ENCODE measurements around the gene KIF14. TPM values are rescaled to one million over a fixed set of nuclear protein-coding genes. Genes with fewer than 3 reads are reported as not detected.

The KIF14 gene
- 1.3 and 1.4 TPM in 2 replicates for total RNA-seq

GRCh38 chr1:200620273-200621131, at the start of gene KIF14:
TSS of gene KIF14 (minus strand) at chr1:200620751. CDS start at chr1:200618723, 2,028 bp downstream.

DNA sequence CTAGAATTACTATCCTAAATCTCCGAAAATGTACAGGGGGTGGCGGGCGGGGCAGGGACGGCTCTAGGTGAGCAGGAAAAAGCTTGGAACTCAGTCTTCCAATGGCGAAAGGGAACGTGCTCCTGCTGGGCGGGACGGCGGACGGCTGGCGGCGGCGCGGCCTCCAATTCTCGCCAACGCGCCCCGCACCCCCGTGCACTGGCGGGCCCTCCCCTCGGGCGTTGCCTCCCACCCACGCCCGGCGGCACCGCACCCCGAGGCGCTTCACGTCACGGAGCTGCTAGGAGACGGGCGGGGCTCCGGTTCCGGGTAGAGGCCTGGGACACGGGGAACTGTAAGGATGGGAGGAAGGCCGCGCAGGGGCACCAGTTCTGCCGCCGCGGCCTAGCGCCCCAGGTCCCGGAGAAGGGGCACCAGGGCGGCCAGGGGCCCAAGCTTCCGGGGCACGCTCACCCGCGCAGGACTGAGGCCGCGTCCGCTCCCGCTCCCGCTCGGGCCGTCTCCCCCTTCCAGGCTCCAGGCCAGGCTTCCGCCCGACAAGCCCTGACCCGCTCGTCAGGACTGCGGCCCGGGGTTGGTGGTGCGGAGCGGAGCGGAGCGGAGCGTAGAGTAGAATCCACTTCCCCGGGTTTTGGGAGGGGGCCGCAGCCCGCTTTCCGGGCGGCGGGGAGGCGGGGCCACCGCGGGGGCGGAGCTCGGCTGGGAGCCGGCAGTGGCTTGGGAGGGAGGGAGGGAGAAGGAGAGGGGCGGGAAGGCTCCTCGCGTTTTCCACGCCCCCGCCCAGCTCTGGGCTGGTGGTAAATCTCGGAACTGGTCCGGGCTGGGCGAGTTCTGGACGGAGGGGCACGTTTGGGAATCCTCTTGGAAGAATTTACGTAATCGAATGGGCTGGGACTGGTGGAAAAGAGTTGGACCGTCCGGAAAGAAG, 49.0 kb upstream of the KIF14 start, which contains the start of gene DDX59:
Gene DDX59 (minus strand): TSS at position 594 of the 928 bp plus-strand sequence. CDS start 3,167 bp downstream, outside the sequence.

Other genes starting within 250 kb of the KIF14 start
- gene ZNF281, start 210.7 kb downstream of the KIF14 start, total RNA-seq = 16.4 and 17.8 TPM in 2 replicates
- 8.2 and 12.1 TPM in 2 replicates for gene DDX59, start 49.2 kb upstream of the KIF14 start, total RNA-seq
- 40.2 and 59.5 TPM in 2 replicates for gene CAMSAP2, start 118.1 kb upstream of the KIF14 start, total RNA-seq

Measured in tracheal epithelial cell (primary cell).